ENCODE results near the gene RHBDL1.

The RHBDL1 gene

DNA sequence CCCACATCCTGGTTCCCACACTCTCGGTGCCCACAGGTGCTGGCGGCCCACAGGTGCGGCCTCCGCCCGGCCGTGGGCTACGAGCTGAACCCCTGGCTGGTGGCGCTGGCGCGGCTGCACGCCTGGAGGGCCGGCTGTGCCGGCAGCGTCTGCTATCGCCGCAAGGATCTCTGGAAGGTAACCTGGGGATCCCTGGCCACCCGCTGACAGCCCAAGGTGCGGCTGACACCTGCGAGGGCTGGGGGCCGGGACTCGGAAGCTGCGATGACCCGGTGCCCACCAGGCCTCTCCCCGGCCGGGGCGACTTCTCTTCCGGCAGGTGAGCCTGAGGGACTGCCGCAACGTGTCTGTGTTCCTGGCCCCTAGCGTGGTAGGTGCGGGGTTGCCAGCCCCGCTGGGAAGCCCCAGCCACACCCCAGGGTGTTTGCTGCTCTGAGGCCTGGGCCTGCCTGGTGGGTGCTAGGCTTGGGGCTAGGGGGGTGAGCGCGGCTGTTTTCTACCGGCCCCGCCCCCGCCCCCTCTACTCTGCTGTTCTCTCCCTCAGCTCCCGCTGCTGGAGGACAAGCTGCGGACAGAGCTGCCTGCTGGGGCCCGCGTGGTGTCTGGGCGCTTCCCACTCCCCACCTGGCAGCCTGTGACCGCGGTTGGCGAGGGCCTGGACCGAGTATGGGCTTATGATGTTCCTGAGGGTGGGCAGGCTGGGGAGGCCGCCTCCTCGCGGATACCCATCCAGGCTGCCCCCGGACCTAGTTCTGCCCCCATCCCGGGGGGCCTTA is 46.5 kb downstream of the RHBDL1 start:
- DNase-seq: no peak

DNA sequence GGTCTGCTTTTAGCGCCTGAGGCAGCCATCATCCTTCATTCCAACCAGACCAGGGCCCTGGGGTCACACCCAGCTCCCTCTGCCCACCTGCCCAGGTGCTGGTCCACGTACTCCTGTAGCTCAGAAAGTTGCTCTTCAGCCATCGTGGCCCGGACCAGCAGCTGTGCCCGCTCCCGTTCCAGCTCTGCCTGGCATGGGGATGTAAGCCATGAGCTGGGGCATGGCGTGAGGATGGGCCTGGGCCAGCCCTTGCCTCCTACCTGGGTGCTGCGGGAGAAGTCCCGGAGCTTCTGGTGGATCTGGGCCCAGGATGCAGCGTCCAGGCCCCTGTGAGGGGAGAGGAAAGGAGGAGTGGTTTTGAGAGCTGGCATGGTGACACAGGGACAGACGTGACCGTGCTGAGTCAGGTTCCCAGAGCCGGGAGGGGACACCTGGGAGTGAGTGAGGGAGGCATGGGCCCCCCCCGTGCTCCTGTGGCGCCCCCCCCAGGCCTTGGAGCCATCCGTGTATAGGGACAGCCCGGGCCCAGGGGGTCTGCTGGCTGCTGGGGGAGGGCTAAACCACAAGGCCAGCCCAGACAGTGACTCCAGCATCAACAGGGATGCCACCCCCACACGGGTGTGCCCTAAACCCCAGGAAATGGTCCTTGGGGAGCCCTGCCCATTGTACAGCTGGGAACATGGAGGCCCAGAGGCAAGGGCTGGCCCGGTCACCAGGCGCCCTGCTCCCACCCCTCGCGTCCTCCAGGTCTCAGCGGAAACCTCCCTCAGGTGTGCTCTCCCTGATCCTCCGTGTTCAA is 47.6 kb downstream of the RHBDL1 start:
- no peak for DNase-seq

GRCh38 chr16:723695-724094 is 48.2 kb downstream of the RHBDL1 start:
- DNase-seq: no peak

DNA sequence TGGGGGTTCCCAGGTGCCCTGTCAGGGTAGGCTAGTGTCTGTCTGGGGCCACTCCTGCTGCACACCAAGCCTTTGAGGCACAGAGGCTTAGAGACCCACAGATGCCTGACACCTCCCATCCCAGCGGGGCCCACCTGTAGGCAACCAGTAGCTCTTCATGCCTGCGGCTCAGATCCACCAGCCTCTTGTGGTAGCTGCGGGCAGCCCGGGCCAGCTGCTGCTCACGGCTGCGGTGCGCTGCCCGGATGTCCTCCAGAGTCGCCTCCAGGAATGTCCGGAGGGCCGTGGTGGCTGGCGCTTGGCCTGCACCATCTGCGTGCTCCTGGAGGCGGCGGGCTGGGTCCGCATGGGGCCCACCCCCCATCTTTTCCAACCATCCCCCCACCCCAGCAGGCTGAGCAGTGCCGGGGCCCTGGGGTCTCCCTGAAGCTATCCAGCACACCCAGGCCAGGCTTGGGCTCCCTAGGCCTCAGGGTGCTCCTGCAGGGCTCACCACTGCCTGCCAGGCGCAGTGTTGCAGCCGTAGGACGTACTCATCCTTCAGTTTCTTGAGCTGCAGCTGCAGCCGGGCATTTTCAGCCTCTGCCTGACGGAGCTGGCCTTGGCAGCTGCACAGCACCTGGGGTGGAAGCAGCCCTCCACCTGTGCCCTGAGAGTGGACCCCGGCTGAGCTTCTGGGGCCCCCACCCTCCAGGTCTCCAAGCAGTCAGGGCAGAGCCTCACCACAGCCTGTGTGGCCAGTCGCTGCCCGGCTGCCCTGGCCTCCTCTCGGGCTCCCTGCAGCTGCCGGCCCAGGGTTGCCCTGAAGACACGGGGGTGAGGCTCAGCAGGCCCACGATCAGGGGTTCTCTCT is 48.9 kb downstream of the RHBDL1 start:
- DNase-seq: no peak

GRCh38 chr16:725041-725376 is 49.5 kb downstream of the RHBDL1 start:
- no peak for DNase-seq

GRCh38 chr16:725463-726187 is 50.2 kb downstream of the RHBDL1 start:
- DNase-seq: no peak

GRCh38 chr16:726188-726437 is 50.6 kb downstream of the RHBDL1 start:
- no peak for DNase-seq

DNA sequence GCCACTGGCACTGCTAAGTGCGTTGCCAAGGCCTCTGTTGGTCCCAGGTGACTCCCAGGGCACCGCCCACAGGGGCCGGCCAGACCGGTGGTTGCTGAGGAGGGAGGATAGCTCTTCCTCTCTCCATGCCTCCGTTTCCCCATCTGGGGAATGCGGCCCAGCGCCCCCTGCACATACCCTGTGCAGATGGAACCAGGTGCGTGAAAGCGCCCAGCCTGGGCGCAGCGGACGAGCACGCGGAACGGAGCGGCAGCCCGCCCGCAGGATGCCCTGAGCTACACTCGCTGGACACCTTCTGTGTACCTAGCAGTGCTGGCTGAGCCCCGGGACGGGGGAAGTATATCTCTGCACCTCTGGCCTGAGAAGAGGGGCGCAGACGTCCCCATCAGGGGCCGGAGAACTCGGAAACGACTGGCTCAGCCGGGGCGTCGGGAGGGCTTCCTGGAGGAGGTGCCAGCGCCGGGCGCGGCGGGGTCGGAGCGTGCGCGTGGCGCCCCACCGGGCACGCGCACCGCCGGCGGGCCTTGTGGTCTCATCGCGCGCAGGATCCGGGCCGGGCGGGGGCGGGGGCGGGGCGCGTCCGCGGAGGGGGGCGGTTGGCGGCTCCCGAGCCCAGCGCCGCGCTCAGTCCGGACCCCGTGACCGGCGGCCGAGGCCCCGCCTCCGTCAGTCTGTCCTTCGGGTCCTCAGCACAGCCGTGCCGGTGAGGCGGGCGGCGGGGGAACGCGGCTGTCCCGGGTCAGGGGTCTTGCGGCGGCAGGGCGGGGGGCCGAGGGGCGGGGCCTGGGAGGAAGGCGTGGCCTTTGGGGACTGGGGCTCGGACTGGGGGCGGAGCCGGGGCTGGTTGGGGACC is 51.2 kb downstream of the RHBDL1 start, which contains the start of the genes CCDC78 and HAGHL:
Gene CCDC78, minus strand, starts transcription at position 6 of the 853 bp plus-strand sequence. CDS start 76 bp downstream, outside the sequence.
Gene HAGHL, plus strand, starts transcription at position 669 of the 853 bp plus-strand sequence. CDS start 404 bp downstream, outside the sequence.
- no peak for DNase-seq

DNA sequence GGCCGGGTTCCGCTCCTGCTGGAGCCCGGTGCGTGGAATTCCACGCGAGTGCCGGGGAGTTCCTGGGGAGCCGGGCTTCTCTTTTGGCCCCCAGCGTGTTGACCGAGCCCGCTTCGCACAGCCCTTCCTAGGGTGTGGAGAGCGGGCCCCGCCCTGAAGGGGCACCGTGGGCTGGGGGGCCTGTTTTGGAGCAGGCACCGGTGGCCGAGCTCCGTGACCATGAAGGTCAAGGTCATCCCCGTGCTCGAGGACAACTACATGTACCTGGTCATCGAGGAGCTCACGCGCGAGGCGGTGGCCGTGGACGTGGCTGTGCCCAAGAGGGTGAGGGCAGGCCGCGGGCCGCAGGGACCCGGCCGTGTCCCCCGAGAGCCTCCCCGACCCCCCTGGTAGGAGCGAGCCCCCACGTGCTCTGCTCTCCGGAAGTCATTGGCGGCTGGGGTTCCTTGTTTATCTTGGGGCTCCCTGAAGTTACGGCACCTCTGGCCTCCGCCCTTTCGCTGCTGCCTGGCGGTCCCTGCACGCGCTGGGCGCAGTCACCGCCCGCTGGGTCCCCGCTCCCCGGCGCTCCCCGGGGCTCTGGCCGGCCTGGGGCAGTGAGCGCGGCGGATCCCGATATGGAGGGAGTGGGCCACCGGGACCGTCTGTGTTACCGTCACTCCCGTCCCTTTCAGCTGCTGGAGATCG is 52.0 kb downstream of the RHBDL1 start:
- DNase-seq: no peak
